HCT116 (cell line): ENCODE data around the gene RUNX2. TPM values are rescaled to one million over a fixed set of nuclear protein-coding genes. Genes with fewer than 3 reads are reported as not detected.

Experiments
- ATAC-seq: fragments of 200-7000 bp; cut with Tn5 transposase; 2 replicates; pipeline ENCODE4 v1.9.1; 2020; ENCODE audit warnings: mild to moderate bottlenecking, moderate library complexity
- BruUV-seq: library from RNA; stranded (reverse); fragments of 400-500 nt; replicated peaks from 2 replicates; lab custom pipeline; 2021; lab: Mats Ljungman, UMichigan
- CTCF ChIA-PET: fragments of 300-600 bp; sonication (Branson Sonifier 250); formaldehyde crosslinking; loops from one replicate; lab custom pipeline; 2021; ENCODE audit warnings: antibody characterized with exemption; lab: Charles Lee
- POLR2A ChIA-PET: fragments of 300-600, 350-600 bp; sonication (Branson Sonifier 250); formaldehyde crosslinking; loops from one replicate; lab custom pipeline; 2021; ENCODE audit warnings: antibody characterized with exemption; lab: Charles Lee
- RAD21 ChIA-PET, 2 experiments: fragments of 300-600 bp; sonication (Branson Sonifier 250); formaldehyde crosslinking; loops; one replicate each; lab custom pipeline; 2023; ENCODE audit warnings: low total read pairs in 2 of 2; ENCODE audit not compliant: uncharacterized antibody in 2 of 2, unreplicated experiment in 2 of 2, low non-redundant PET in 1 of 2; lab: Charles Lee
- DNase-seq: peaks from one replicate; pipeline ENCODE4 v3.0.0-alpha.2; 2010; ENCODE audit warnings: low read depth, low spot score
- H2AFZ ChIP-seq: fragments of 200-600 bp; shearing (Covaris generic), sonication (generic); 2 replicates; pipeline ENCODE4 v1.6.1; 2017; ENCODE audit warnings: low read depth, mixed run types, mixed read lengths, antibody characterized with exemption, low read length; ENCODE audit not compliant: poor library complexity, severe bottlenecking
- H3K27ac ChIP-seq: 2 replicates; pipeline ENCODE4 v1.5.1; 2012; ENCODE audit warnings: low read depth, low read length
- H3K27me3 ChIP-seq: fragments of 200-600 bp; sonication (generic); 2 replicates; pipeline ENCODE4 v1.6.1; 2016; ENCODE audit warnings: mixed run types, low read length, mixed read lengths; ENCODE audit not compliant: insufficient read depth
- H3K36me3 ChIP-seq, 2 experiments: fragments of 200-500 bp in 1 of 2; fragments of 200-600 bp in 1 of 2; sonication (Bioruptor generic) in 1 of 2; sonication (generic) in 1 of 2; 2 replicates each; pipeline versions ENCODE4 v1.5.1 to v1.6.1; 2014 to 2016; ENCODE audit warnings: low read length in 2 of 2, inconsistent platforms in 1 of 2, mixed read lengths in 1 of 2, mixed run types in 1 of 2; ENCODE audit not compliant: insufficient read depth in 2 of 2, control insufficient read depth in 1 of 2
- H3K4me1 ChIP-seq, 2 experiments: fragments of 200-600 bp in 1 of 2; sonication (generic) in 1 of 2; 2 replicates each; pipeline versions ENCODE4 v1.5.1 to v1.6.1; 2012 to 2017; ENCODE audit warnings: low read length in 2 of 2, inconsistent platforms in 1 of 2, mild to moderate bottlenecking in 1 of 2, mixed read lengths in 1 of 2, mixed run types in 1 of 2, moderate library complexity in 1 of 2; ENCODE audit not compliant: insufficient read depth in 2 of 2, control insufficient read depth in 1 of 2
- H3K4me2 ChIP-seq: fragments of 200-600 bp; sonication (generic); 2 replicates; pipeline ENCODE4 v1.6.1; 2017; ENCODE audit warnings: mixed run types, low read length, mixed read lengths
- H3K4me3 ChIP-seq, 2 experiments: fragments of 200-600 bp in 1 of 2; sonication (generic) in 1 of 2; replicated peaks in 1 of 2; 2 replicates each; pipeline ENCODE4 v1.5.1; 2011 to 2016; ENCODE audit warnings: low read length in 2 of 2, control low read depth in 1 of 2, low read depth in 1 of 2, mild to moderate bottlenecking in 1 of 2, mixed read lengths in 1 of 2, mixed run types in 1 of 2
- H3K79me2 ChIP-seq: fragments of 200-600 bp; sonication (generic); 2 replicates; pipeline ENCODE4 v1.6.1; 2017; ENCODE audit warnings: mild to moderate bottlenecking, mixed run types, low read length, moderate library complexity, mixed read lengths; ENCODE audit not compliant: insufficient read depth
- H3K9ac ChIP-seq: fragments of 200-600 bp; sonication (generic); 2 replicates; pipeline ENCODE4 v1.6.1; 2016; ENCODE audit warnings: low read length, mixed read lengths
- H3K9me2 ChIP-seq: fragments of 200-600 bp; sonication (generic), shearing (Covaris generic); 2 replicates; pipeline ENCODE4 v1.6.1; 2017; ENCODE audit warnings: mixed run types, mild to moderate bottlenecking, moderate library complexity; ENCODE audit not compliant: insufficient read depth
- H3K9me3 ChIP-seq, 2 experiments: fragments of 200-500 bp in 1 of 2; fragments of 200-600 bp in 1 of 2; sonication (Bioruptor generic) in 1 of 2; sonication (generic) in 1 of 2; 2 replicates each; pipeline ENCODE4 v1.6.1; 2014 to 2017; ENCODE audit warnings: low read length in 2 of 2, mixed read lengths in 2 of 2, inconsistent platforms in 1 of 2, low read depth in 1 of 2, mild to moderate bottlenecking in 1 of 2, mixed run types in 1 of 2, moderate library complexity in 1 of 2; ENCODE audit not compliant: control insufficient read depth in 1 of 2, insufficient read depth in 1 of 2
- H4K20me1 ChIP-seq: fragments of 200-600 bp; sonication (generic), shearing (Covaris generic); 2 replicates; pipeline ENCODE4 v1.6.1; 2017; ENCODE audit warnings: mixed run types, mild to moderate bottlenecking, moderate library complexity; ENCODE audit not compliant: insufficient read depth
- CEBPB ChIP-seq: IDR thresholded peaks from 2 replicates; pipeline ENCODE4 v1.6.1; 2012; ENCODE audit warnings: low read depth
- EGR1 ChIP-seq: IDR thresholded peaks from 2 replicates; pipeline ENCODE4 v1.6.1; 2012; ENCODE audit warnings: low read depth
- ELF1 ChIP-seq: IDR thresholded peaks from 2 replicates; pipeline ENCODE4 v1.6.1; 2012; ENCODE audit warnings: low read depth, borderline replicate concordance
- EZH2 ChIP-seq: fragments of 200-600 bp; sonication (generic); IDR thresholded peaks from 2 replicates; pipeline ENCODE4 v1.6.1; 2017; ENCODE audit warnings: antibody characterized with exemption, mixed run types
- EZH2phosphoT487 ChIP-seq: fragments of 200-600 bp; IDR thresholded peaks from 2 replicates; pipeline ENCODE4 v1.6.1; 2018; ENCODE audit warnings: antibody characterized with exemption, borderline replicate concordance
- JUND ChIP-seq: IDR thresholded peaks from 2 replicates; pipeline ENCODE4 v1.6.1; 2012
- POLR2A ChIP-seq: IDR thresholded peaks from 2 replicates; pipeline ENCODE4 v1.7.0; 2011; ENCODE audit warnings: borderline replicate concordance; ENCODE audit not compliant: insufficient read depth, insufficient read length; ENCODE audit errors: extremely low read depth
- SIN3A ChIP-seq: IDR thresholded peaks from 2 replicates; pipeline ENCODE4 v1.6.1; 2012; ENCODE audit warnings: low read depth
- SP1 ChIP-seq: IDR thresholded peaks from 2 replicates; pipeline ENCODE4 v1.6.1; 2012; ENCODE audit warnings: low read depth
- SRF ChIP-seq: IDR thresholded peaks from 2 replicates; pipeline ENCODE4 v1.6.1; 2012; ENCODE audit warnings: low read depth
- TCF7L2 ChIP-seq: IDR thresholded peaks from 2 replicates; pipeline ENCODE4 v1.7.0; 2011; ENCODE audit warnings: borderline replicate concordance, inconsistent platforms; ENCODE audit not compliant: insufficient read depth, insufficient read length; ENCODE audit errors: extremely low read depth
- YY1 ChIP-seq: IDR thresholded peaks from 2 replicates; pipeline ENCODE4 v1.6.1; 2011; ENCODE audit warnings: low read length, low read depth, moderate library complexity, mild to moderate bottlenecking; ENCODE audit not compliant: insufficient replicate concordance; ENCODE audit errors: extremely low read depth
- ZFX ChIP-seq: fragments of 450-650 bp; IDR thresholded peaks from 2 replicates; pipeline ENCODE4 v1.6.1; 2017
- ZNF274 ChIP-seq: fragments of 200-500 bp; sonication (Bioruptor generic); IDR thresholded peaks from 2 replicates; pipeline ENCODE4 v1.6.1; 2014; ENCODE audit warnings: mild to moderate bottlenecking, low read depth, low read length, inconsistent platforms
- intact Hi-C: fragments of 100-400 bp; cut with micrococcal nuclease; formaldehyde crosslinking; loops from 2 replicates; pipeline ENCODE4 v1.10.0; 2022
- total RNA-seq: library from RNA; stranded (reverse); gene quantifications from one replicate; pipeline ENCODE4 v1.2.1, GENCODE V29; 2021; ENCODE audit not compliant: unreplicated experiment
- TF ChIP-seq, protein P1 (sequence below), 3 experiments: fragments of 200-600 bp in 1 of 3; sonication (generic) in 1 of 3; IDR thresholded peaks in 2 of 3; conservative IDR thresholded peaks in 1 of 3; 2 replicates each; pipeline ENCODE4 v1.5.1; 2012 to 2017; ENCODE audit warnings: low read depth in 2 of 3, low read length in 2 of 3, antibody characterized with exemption in 1 of 3, borderline replicate concordance in 1 of 3, control low read depth in 1 of 3, mild to moderate bottlenecking in 1 of 3, mixed read lengths in 1 of 3, mixed run types in 1 of 3, moderate library complexity in 1 of 3; ENCODE audit not compliant: insufficient read depth in 1 of 3
- TF ChIP-seq, protein P2 (sequence below): IDR thresholded peaks from 2 replicates; pipeline ENCODE4 v1.6.1; 2012
- TF ChIP-seq, protein P3 (sequence below): IDR thresholded peaks from 2 replicates; pipeline ENCODE4 v1.6.1; 2012

The RUNX2 gene
- total RNA-seq, 1 experiment from 2014 or later, result 1.1 TPM

DNA sequence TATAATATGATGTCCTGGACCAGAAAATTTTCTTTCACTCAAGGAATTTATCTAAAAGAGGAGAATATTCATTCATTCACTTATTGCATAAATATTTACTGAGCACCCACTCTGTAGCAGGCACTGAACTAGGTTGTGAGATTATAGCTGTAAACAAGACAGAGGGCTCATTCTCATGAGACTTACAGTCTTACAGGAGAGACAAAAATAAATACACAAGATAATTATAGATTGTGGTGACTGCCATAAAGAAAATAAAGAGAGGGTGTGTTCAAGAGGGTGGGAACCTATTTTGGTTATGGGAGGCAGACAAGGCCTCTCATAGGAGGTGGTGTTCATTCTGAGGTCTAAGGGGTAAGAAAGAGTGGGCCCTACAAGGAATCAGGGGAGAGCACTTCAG lies 159.5 kb downstream of the RUNX2 start:
- Histone ChIP-seq H4K20me1 (no peaks in the 10 kb centered on the region), H2AFZ (no peak overlapping the region), H3K4me2 (no peak overlapping the region), H3K4me3 (no peak overlapping the region), H3K9ac (no peak overlapping the region), H3K36me3 (no peaks in the 10 kb centered on the region), H3K79me2 (no peaks in the 10 kb centered on the region), H3K9me3 (no peaks in the 10 kb centered on the region), H3K27ac (no peak overlapping the region), H3K27me3 (no peaks in the 10 kb centered on the region), H3K4me1 (no peaks in the 10 kb centered on the region), H3K9me2 (no peaks in the 10 kb centered on the region)
- TF ChIP-seq ELF1 (no peak), YY1 (no peak), ZNF274 (no peak)
- TF ChIP-seq, protein P1, sequence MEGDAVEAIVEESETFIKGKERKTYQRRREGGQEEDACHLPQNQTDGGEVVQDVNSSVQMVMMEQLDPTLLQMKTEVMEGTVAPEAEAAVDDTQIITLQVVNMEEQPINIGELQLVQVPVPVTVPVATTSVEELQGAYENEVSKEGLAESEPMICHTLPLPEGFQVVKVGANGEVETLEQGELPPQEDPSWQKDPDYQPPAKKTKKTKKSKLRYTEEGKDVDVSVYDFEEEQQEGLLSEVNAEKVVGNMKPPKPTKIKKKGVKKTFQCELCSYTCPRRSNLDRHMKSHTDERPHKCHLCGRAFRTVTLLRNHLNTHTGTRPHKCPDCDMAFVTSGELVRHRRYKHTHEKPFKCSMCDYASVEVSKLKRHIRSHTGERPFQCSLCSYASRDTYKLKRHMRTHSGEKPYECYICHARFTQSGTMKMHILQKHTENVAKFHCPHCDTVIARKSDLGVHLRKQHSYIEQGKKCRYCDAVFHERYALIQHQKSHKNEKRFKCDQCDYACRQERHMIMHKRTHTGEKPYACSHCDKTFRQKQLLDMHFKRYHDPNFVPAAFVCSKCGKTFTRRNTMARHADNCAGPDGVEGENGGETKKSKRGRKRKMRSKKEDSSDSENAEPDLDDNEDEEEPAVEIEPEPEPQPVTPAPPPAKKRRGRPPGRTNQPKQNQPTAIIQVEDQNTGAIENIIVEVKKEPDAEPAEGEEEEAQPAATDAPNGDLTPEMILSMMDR (IDR thresholded peaks at IDR 0.05 in 2 of 3, conservative IDR thresholded peaks at IDR 0.05 in 1 of 3; ENCODE audit: borderline replicate concordance in 1 of 3, insufficient read depth in 1 of 3, low read depth in 2 of 3, low read length in 2 of 3), result no peak
- ChIA-PET RAD21 (no interaction called here), POLR2A (no interaction called here), CTCF (no interaction called here)
- intact Hi-C loops, result no loop called here
- DNase-seq (no peak), ATAC-seq (no peak)
- BruUV-seq, result no TSS peak

DNA sequence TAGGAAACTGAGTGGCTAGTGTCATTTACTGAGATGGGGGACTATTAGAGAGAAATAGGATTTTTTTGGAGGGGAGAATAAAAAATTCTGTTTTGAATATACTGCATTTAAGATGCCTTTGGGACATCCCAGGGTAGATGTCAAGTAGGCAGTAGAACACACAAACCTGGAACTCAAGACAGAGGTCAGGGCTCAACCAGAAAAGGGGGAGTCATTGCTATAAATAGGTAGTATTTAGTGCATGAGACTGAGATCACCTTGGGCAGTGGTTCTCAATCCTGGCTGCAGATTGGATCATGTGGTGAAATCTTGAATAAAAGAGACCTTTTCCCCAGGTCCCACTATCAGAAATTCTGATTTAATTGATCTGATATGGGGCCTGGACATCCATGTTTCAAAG lies 160.1 kb downstream of the RUNX2 start:
- H2AFZ ChIP-seq, result no peak overlapping the region
- no peak overlapping the region for H3K4me3 ChIP-seq
- H4K20me1 ChIP-seq, result no peaks in the 10 kb centered on the region
- H3K36me3 ChIP-seq, result no peaks in the 10 kb centered on the region
- ATAC-seq (no peak), DNase-seq (no peak)
- no peak overlapping the region for H3K27ac ChIP-seq
- H3K4me2 ChIP-seq, result no peak overlapping the region
- H3K27me3 ChIP-seq, result no peaks in the 10 kb centered on the region
- intact Hi-C loops, result no loop called here
- POLR2A ChIA-PET, result no interaction called here
- RAD21 ChIA-PET, result no interaction called here
- no peak overlapping the region for H3K9ac ChIP-seq
- H3K79me2 ChIP-seq, result no peaks in the 10 kb centered on the region
- H3K4me1 ChIP-seq, result no peaks in the 10 kb centered on the region
- no TSS peak for BruUV-seq
- no peaks in the 10 kb centered on the region for H3K9me3 ChIP-seq
- CTCF ChIA-PET, result interaction anchor here (2.0 kb wide), 1 partner anchor 13 kb away, joined by 8 read pairs; no protein-coding TSS in a partner anchor
- no peaks in the 10 kb centered on the region for H3K9me2 ChIP-seq
- TF ChIP-seq ELF1 (no peak), EGR1 (no peak), TCF7L2 (no peak), ZFX (no peak), SIN3A (no peak), ZNF274 (no peak), EZH2phosphoT487 (no peak), CEBPB (no peak), POLR2A (no peak), SRF (no peak), SP1 (no peak), JUND (no peak), YY1 (no peak), EZH2 (no peak)
- TF ChIP-seq, protein P2, sequence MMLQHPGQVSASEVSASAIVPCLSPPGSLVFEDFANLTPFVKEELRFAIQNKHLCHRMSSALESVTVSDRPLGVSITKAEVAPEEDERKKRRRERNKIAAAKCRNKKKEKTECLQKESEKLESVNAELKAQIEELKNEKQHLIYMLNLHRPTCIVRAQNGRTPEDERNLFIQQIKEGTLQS, result no peak
- TF ChIP-seq, protein P1 (IDR thresholded peaks at IDR 0.05 in 2 of 3, conservative IDR thresholded peaks at IDR 0.05 in 1 of 3; ENCODE audit: borderline replicate concordance in 1 of 3, insufficient read depth in 1 of 3, low read depth in 2 of 3, low read length in 2 of 3), result no peak
- TF ChIP-seq, protein P3, sequence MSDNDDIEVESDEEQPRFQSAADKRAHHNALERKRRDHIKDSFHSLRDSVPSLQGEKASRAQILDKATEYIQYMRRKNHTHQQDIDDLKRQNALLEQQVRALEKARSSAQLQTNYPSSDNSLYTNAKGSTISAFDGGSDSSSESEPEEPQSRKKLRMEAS, result no peak
